Measurements from ENCODE around the gene BCL11B. TPM values are rescaled to one million over a fixed set of nuclear protein-coding genes. Genes with fewer than 3 reads are reported as not detected.
A peak's percentile ranks its signal among the peaks of the same experiment; 100 is the strongest.

Gene BCL11B
- total and polyA plus RNA-seq, 9 of the 15 experiments (the other 6 are each of a cell fraction or from before 2014, with no cell fraction given), result 0.09 TPM; not detected in 8

DNA sequence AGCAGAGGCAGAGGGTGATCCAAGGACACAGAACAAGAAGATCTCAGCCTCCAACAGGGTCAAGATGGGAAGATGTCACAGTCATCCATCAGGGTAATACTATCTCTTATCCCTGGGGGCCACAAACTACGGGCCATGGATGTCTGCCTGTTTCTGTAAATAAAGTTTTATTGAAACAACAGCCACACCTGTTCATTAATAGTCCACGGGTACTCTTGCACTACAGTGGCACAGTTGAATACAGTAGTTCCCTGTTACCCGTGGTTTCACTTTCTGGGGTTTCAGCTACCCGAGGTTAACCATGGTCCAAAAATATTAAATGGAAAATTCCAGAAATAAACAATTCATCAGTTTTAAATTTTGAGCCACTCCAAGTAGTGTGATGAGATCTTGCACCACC lies 65.9 kb downstream of the BCL11B start:
- no TSS peak for BruUV-seq (replicated peaks)
- POLR2A ChIA-PET, result no interaction called here

More for the DNA sequence above, 65.9 kb downstream of the BCL11B start:
- intact Hi-C loops (cut with micrococcal nuclease) (no loop called here), in situ Hi-C loops (cut with MboI) (no loop called here)
- no peaks in the 10 kb centered on the region for H3K79me2 ChIP-seq (ENCODE audit: control insufficient read depth, insufficient read depth, low read length)
- H3K36me3 ChIP-seq (ENCODE audit: control insufficient read depth, insufficient read depth, low read length), result no peaks in the 10 kb centered on the region
- 0% methylated on average over 4 of the region's 4 CpGs for WGBS (ENCODE audit: insufficient coverage, low coverage, missing lambda C conversion rate)
- H3K4me3 ChIP-seq, result no peak overlapping the region
- no peak overlapping the region for H3K4me2 ChIP-seq (ENCODE audit: insufficient read depth, low read length)
- H3K9me3 ChIP-seq (replicated peaks; ENCODE audit: control insufficient read depth, insufficient read depth, low read depth, low read length), result no peaks in the 10 kb centered on the region
- no peak for DNase-seq (ENCODE audit: extremely low read depth in 1 of 4, low spot score in 3 of 4)
- no peaks in the 10 kb centered on the region for H3K4me1 ChIP-seq (replicated peaks in 1 of 2; ENCODE audit: control insufficient read depth in 2 of 2, insufficient read depth in 2 of 2, low read length in 2 of 2)
- no peak overlapping the region for H3K9ac ChIP-seq (ENCODE audit: insufficient read depth in 1 of 2, low read depth in 2 of 2, low read length in 2 of 2)
- H2AFZ ChIP-seq (ENCODE audit: low read depth, low read length), result no peak overlapping the region
- no peaks in the 10 kb centered on the region; the same call in 1 of the 2 replicates for H4K20me1 ChIP-seq (replicated peaks; ENCODE audit: control insufficient read depth, insufficient read depth, low read length)
- no peak for FAIRE-seq
- H3K27me3 ChIP-seq (ENCODE audit: control insufficient read depth in 2 of 2, insufficient read depth in 2 of 2, low read length in 2 of 2), result no peaks in the 10 kb centered on the region; a peak in 1 of 5 replicates
- ATAC-seq, result no peak
- no peak overlapping the region for H3K27ac ChIP-seq (ENCODE audit: extremely low read depth, low read depth, low read length)
- CTCF ChIA-PET (ENCODE audit: low intra/inter-chr PET ratio), result no interaction called here
- TF ChIP-seq, protein P1, sequence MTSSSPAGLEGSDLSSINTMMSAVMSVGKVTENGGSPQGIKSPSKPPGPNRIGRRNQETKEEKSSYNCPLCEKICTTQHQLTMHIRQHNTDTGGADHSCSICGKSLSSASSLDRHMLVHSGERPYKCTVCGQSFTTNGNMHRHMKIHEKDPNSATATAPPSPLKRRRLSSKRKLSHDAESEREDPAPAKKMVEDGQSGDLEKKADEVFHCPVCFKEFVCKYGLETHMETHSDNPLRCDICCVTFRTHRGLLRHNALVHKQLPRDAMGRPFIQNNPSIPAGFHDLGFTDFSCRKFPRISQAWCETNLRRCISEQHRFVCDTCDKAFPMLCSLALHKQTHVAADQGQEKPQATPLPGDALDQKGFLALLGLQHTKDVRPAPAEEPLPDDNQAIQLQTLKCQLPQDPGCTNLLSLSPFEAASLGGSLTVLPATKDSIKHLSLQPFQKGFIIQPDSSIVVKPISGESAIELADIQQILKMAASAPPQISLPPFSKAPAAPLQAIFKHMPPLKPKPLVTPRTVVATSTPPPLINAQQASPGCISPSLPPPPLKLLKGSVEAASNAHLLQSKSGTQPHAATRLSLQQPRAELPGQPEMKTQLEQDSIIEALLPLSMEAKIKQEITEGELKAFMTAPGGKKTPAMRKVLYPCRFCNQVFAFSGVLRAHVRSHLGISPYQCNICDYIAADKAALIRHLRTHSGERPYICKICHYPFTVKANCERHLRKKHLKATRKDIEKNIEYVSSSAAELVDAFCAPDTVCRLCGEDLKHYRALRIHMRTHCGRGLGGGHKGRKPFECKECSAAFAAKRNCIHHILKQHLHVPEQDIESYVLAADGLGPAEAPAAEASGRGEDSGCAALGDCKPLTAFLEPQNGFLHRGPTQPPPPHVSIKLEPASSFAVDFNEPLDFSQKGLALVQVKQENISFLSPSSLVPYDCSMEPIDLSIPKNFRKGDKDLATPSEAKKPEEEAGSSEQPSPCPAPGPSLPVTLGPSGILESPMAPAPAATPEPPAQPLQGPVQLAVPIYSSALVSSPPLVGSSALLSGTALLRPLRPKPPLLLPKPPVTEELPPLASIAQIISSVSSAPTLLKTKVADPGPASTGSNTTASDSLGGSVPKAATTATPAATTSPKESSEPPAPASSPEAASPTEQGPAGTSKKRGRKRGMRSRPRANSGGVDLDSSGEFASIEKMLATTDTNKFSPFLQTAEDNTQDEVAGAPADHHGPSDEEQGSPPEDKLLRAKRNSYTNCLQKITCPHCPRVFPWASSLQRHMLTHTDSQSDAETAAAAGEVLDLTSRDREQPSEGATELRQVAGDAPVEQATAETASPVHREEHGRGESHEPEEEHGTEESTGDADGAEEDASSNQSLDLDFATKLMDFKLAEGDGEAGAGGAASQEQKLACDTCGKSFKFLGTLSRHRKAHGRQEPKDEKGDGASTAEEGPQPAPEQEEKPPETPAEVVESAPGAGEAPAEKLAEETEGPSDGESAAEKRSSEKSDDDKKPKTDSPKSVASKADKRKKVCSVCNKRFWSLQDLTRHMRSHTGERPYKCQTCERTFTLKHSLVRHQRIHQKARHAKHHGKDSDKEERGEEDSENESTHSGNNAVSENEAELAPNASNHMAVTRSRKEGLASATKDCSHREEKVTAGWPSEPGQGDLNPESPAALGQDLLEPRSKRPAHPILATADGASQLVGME (CRISPR knock-in tag; IDR thresholded peaks at IDR 0.05), result no peak
- TF ChIP-seq, protein P2, sequence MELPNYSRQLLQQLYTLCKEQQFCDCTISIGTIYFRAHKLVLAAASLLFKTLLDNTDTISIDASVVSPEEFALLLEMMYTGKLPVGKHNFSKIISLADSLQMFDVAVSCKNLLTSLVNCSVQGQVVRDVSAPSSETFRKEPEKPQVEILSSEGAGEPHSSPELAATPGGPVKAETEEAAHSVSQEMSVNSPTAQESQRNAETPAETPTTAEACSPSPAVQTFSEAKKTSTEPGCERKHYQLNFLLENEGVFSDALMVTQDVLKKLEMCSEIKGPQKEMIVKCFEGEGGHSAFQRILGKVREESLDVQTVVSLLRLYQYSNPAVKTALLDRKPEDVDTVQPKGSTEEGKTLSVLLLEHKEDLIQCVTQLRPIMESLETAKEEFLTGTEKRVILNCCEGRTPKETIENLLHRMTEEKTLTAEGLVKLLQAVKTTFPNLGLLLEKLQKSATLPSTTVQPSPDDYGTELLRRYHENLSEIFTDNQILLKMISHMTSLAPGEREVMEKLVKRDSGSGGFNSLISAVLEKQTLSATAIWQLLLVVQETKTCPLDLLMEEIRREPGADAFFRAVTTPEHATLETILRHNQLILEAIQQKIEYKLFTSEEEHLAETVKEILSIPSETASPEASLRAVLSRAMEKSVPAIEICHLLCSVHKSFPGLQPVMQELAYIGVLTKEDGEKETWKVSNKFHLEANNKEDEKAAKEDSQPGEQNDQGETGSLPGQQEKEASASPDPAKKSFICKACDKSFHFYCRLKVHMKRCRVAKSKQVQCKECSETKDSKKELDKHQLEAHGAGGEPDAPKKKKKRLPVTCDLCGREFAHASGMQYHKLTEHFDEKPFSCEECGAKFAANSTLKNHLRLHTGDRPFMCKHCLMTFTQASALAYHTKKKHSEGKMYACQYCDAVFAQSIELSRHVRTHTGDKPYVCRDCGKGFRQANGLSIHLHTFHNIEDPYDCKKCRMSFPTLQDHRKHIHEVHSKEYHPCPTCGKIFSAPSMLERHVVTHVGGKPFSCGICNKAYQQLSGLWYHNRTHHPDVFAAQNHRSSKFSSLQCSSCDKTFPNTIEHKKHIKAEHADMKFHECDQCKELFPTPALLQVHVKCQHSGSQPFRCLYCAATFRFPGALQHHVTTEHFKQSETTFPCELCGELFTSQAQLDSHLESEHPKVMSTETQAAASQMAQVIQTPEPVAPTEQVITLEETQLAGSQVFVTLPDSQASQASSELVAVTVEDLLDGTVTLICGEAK (IDR thresholded peaks at IDR 0.05), result peak; percentile 78
- TF ChIP-seq, protein P2 (CRISPR knock-in tag; IDR thresholded peaks at IDR 0.05), result no peak
- H3K9me1 ChIP-seq (ENCODE audit: control insufficient read depth, insufficient read depth, low read length), result no peaks in the 10 kb centered on the region
